Measurements from ENCODE around the gene RASAL1. TPM values are rescaled to one million over a fixed set of nuclear protein-coding genes. Genes with fewer than 3 reads are reported as not detected.

Gene RASAL1
- total RNA-seq, 8 experiments from 2014 or later: 0.16 to 0.49 (median 0.30) TPM; not detected in 2

- WGBS, 10 experiments: 0 to 20% (median 7%) methylated on average over 3 to 6 of the region's 31 CpGs; no CpG with 5 or more reads in 7 of the 10 experiments
- in situ Hi-C loops (cut with MboI; ENCODE audit: low pct_unique_long_range_greater_than_20kb in 2 of 9, low sequenced_read_pairs in 9 of 9, unreplicated experiment in 9 of 9): loop anchor here in 3 of 9 experiments (25.0 kb wide), 1 partner anchor 97 kb away; no protein-coding TSS in a partner anchor
- Histone ChIP-seq H3K4me3 (no peak overlapping the region), H3K4me1 (replicated peaks in 1 of 2) (peaks cover 22 to 24% of the 10 kb centered on the region in 2 donors), H3K27ac (no peak overlapping the region)
- ATAC-seq (replicated peaks in 6 of 8): peak; percentile 7 to 67 (median 56)
These were observed 70.2 kb downstream of the RASAL1 start for GRCh38 chr12:113065126-113066007.

- no peak overlapping the region for H3K27ac ChIP-seq
These were observed 71.0 kb downstream of the RASAL1 start for GRCh38 chr12:113064395-113065125.

GRCh38 chr12:113063396-113064350 is 71.9 kb downstream of the RASAL1 start:
- ATAC-seq (replicated peaks in 6 of 8): peak in 3 of 8 experiments; percentile 7 to 43 (median 27)
- no peak overlapping the region for H3K4me3 ChIP-seq
- H3K4me1 ChIP-seq (replicated peaks in 1 of 2): peaks cover 22 to 28% of the 10 kb centered on the region in 2 donors
- whole genome bisulfite sequencing, 10 experiments: 38 to 100% (median 92%) methylated on average over 1 to 4 of the region's 9 CpGs; no CpG with 5 or more reads in 6 of the 10 experiments
- H3K27ac ChIP-seq: peak overlapping the region in 1 of 2 donors; percentile 50
- in situ Hi-C loops (cut with MboI; ENCODE audit: low pct_unique_long_range_greater_than_20kb in 2 of 9, low sequenced_read_pairs in 9 of 9, unreplicated experiment in 9 of 9): loop anchor here in 3 of 9 experiments (25.0 kb wide), 1 partner anchor 99 kb away; no protein-coding TSS in a partner anchor

More at GRCh38 chr12:113064395-113065125, 71.0 kb downstream of the RASAL1 start:
- in situ Hi-C loops (cut with MboI; ENCODE audit: low pct_unique_long_range_greater_than_20kb in 2 of 9, low sequenced_read_pairs in 9 of 9, unreplicated experiment in 9 of 9): loop anchor here in 3 of 9 experiments (25.0 kb wide), 1 partner anchor 98 kb away; no protein-coding TSS in a partner anchor
- ATAC-seq (replicated peaks in 6 of 8): no peak
- H3K4me3 ChIP-seq: no peak overlapping the region
- H3K4me1 ChIP-seq (replicated peaks in 1 of 2): peaks cover 22 to 24% of the 10 kb centered on the region in 2 donors
- WGBS, 10 experiments: 0 to 88% (median 60%) methylated on average over 1 to 4 of the region's 5 CpGs; no CpG with 5 or more reads in 2 of the 10 experiments

- peak overlapping the region in 1 of 2 donors; percentile 50 for H3K27ac ChIP-seq
- H3K4me1 ChIP-seq (replicated peaks in 1 of 2): peaks cover 23 to 28% of the 10 kb centered on the region in 2 donors
- in situ Hi-C loops (cut with MboI; ENCODE audit: low pct_unique_long_range_greater_than_20kb in 2 of 9, low sequenced_read_pairs in 9 of 9, unreplicated experiment in 9 of 9): loop anchor here in 3 of 9 experiments (25.0 kb wide), 1 partner anchor 100 kb away; no protein-coding TSS in a partner anchor
- ATAC-seq (replicated peaks in 6 of 8): peak; percentile 26 to 69 (median 54)
- no peak overlapping the region for H3K4me3 ChIP-seq
- 20 to 60% (median 25%) methylated on average over 1 to 8 of the region's 23 CpGs; no CpG with 5 or more reads in 4 of the 10 experiments for WGBS, 10 experiments
These were observed 72.8 kb downstream of the RASAL1 start for GRCh38 chr12:113062502-113063395.

- no peak overlapping the region for H3K4me3 ChIP-seq
- in situ Hi-C loops (cut with MboI; ENCODE audit: low pct_unique_long_range_greater_than_20kb in 2 of 9, low sequenced_read_pairs in 9 of 9, unreplicated experiment in 9 of 9): loop anchor here in 3 of 9 experiments (25.0 kb wide), 1 partner anchor 101 kb away; no protein-coding TSS in a partner anchor
- ATAC-seq (replicated peaks in 6 of 8): no peak
- peaks cover 25 to 28% of the 10 kb centered on the region in 2 donors for H3K4me1 ChIP-seq (replicated peaks in 1 of 2)
- H3K27ac ChIP-seq: no peak overlapping the region
- WGBS, 10 experiments: 31 to 100% (median 70%) methylated on average over 1 to 5 of the region's 10 CpGs; no CpG with 5 or more reads in 3 of the 10 experiments
These were observed 74.4 kb downstream of the RASAL1 start for GRCh38 chr12:113061061-113061694.

- in situ Hi-C loops (cut with MboI; ENCODE audit: low pct_unique_long_range_greater_than_20kb in 2 of 9, low sequenced_read_pairs in 9 of 9, unreplicated experiment in 9 of 9): loop anchor here in 3 of 9 experiments (25.0 kb wide), 1 partner anchor 102 kb away; no protein-coding TSS in a partner anchor
- 54 to 100% (median 81%) methylated on average over 1 to 4 of the region's 7 CpGs; no CpG with 5 or more reads in 2 of the 10 experiments for WGBS, 10 experiments
- H3K4me3 ChIP-seq: no peak overlapping the region
These were observed 75.1 kb downstream of the RASAL1 start for GRCh38 chr12:113060336-113060960.

GRCh38 chr12:113059071-113059595 is 76.4 kb downstream of the RASAL1 start:
- Histone ChIP-seq H3K4me3 (no peak overlapping the region), H3K27ac (no peak overlapping the region), H3K4me1 (replicated peaks in 1 of 2) (peaks cover 17 to 19% of the 10 kb centered on the region in 2 donors)
- ATAC-seq (replicated peaks in 6 of 8): no peak
- in situ Hi-C loops (cut with MboI; ENCODE audit: low pct_unique_long_range_greater_than_20kb in 2 of 9, low sequenced_read_pairs in 9 of 9, unreplicated experiment in 9 of 9): loop anchor here in 4 of 9 experiments (10.0 to 25.0 kb wide), 2 partner anchors 103 to 106 kb away; no protein-coding TSS in a partner anchor
- 66 to 100% (median 83%) methylated on average over 1 to 5 of the region's 8 CpGs; no CpG with 5 or more reads in 3 of the 10 experiments for WGBS, 10 experiments

More at GRCh38 chr12:113060336-113060960, 75.1 kb downstream of the RASAL1 start:
- no peak for ATAC-seq (replicated peaks in 6 of 8)
- Histone ChIP-seq H3K27ac (no peak overlapping the region), H3K4me1 (replicated peaks in 1 of 2) (peaks cover 27% of the 10 kb centered on the region in 2 donors)

GRCh38 chr12:113058553-113058952 is 77.0 kb downstream of the RASAL1 start:
- Histone ChIP-seq H3K4me1 (replicated peaks in 1 of 2) (peaks cover 17 to 19% of the 10 kb centered on the region in 2 donors), H3K4me3 (no peak overlapping the region), H3K27ac (no peak overlapping the region)
- no peak for ATAC-seq (replicated peaks in 6 of 8)
- 100% methylated on average over 1 of the region's 1 CpG; no CpG with 5 or more reads in 9 of the 10 experiments for WGBS, 10 experiments
- in situ Hi-C loops (cut with MboI; ENCODE audit: low pct_unique_long_range_greater_than_20kb in 2 of 9, low sequenced_read_pairs in 9 of 9, unreplicated experiment in 9 of 9): loop anchor here in 4 of 9 experiments (10.0 to 25.0 kb wide), 2 partner anchors 104 to 106 kb away; no protein-coding TSS in a partner anchor

- 20 to 100% (median 75%) methylated on average over 1 to 16 of the region's 44 CpGs; no CpG with 5 or more reads in 4 of the 10 experiments for WGBS, 10 experiments
- ATAC-seq (replicated peaks in 6 of 8): peak in 6 of 8 experiments; percentile 9 to 59 (median 46)
- peak overlapping the region; percentile 53 to 97 (median 64) for H3K4me3 ChIP-seq
- H3K27ac ChIP-seq: peak overlapping the region; percentile 57 to 67
- H3K4me1 ChIP-seq (replicated peaks in 1 of 2): peaks cover 13% of the 10 kb centered on the region in 2 donors
- in situ Hi-C loops (cut with MboI; ENCODE audit: low pct_unique_long_range_greater_than_20kb in 2 of 9, low sequenced_read_pairs in 9 of 9, unreplicated experiment in 9 of 9): loop anchor here in 4 of 9 experiments (10.0 to 25.0 kb wide), 2 partner anchors 104 to 107 kb away; no protein-coding TSS in a partner anchor
These were observed 77.7 kb downstream of the RASAL1 start for GRCh38 chr12:113057565-113058485.

Measured in motor neuron (in vitro differentiated cells).